GM12878 (cell line): ENCODE data around the gene IER3. TPM values are rescaled to one million over a fixed set of nuclear protein-coding genes. Genes with fewer than 3 reads are reported as not detected.

Experiments
- BRCA1 ChIP-seq: IDR thresholded peaks from 2 replicates; pipeline ENCODE4 v1.6.1; 2011; ENCODE audit warnings: low read depth, low read length, improper control_type of control experiment
- CEBPB ChIP-seq, 2 experiments: fragments of 150-350 bp in 1 of 2; IDR thresholded peaks; 2 replicates each; pipeline ENCODE4 v1.6.1; 2012 to 2014; ENCODE audit warnings: low read depth in 2 of 2, low read length in 2 of 2, borderline replicate concordance in 1 of 2, inconsistent platforms in 1 of 2
- CEBPZ ChIP-seq: fragments of 150-350 bp; IDR thresholded peaks from 2 replicates; pipeline ENCODE4 v1.6.1; 2016; ENCODE audit warnings: low read depth, low read length
- CREB1 ChIP-seq: IDR thresholded peaks from 2 replicates; pipeline ENCODE4 v1.6.1; 2012; ENCODE audit warnings: low read depth, mild to moderate bottlenecking, inconsistent platforms
- CREM ChIP-seq: IDR thresholded peaks from 2 replicates; pipeline ENCODE4 v1.6.1; 2014; ENCODE audit warnings: antibody characterized with exemption, low read depth
- DPF2 ChIP-seq: fragments of 450-650 bp; IDR thresholded peaks from 2 replicates; pipeline ENCODE4 v1.6.1; 2017; ENCODE audit warnings: mild to moderate bottlenecking
- ESRRA ChIP-seq: IDR thresholded peaks from 2 replicates; pipeline ENCODE4 v1.6.1; 2012; ENCODE audit warnings: mild to moderate bottlenecking, low read length, improper control_type of control experiment
- HDAC2 ChIP-seq: fragments of 200-600 bp; sonication (generic); IDR thresholded peaks from 2 replicates; pipeline ENCODE4 v1.6.1; 2017
- IRF5 ChIP-seq: fragments of 450-650 bp; IDR thresholded peaks from 2 replicates; pipeline ENCODE4 v1.6.1; 2017; ENCODE audit warnings: borderline replicate concordance
- MAX ChIP-seq: IDR thresholded peaks from 2 replicates; pipeline ENCODE4 v1.6.1; 2012; ENCODE audit warnings: low read depth, low read length, improper control_type of control experiment
- MEF2B ChIP-seq: fragments of 450-650 bp; IDR thresholded peaks from 2 replicates; pipeline ENCODE4 v1.6.1; 2018; ENCODE audit warnings: mild to moderate bottlenecking, moderate library complexity; ENCODE audit not compliant: partially characterized antibody, poor library complexity, severe bottlenecking
- NKRF ChIP-seq: fragments of 450-650 bp; conservative IDR thresholded peaks from 2 replicates; pipeline ENCODE4 v1.6.1; 2017; ENCODE audit warnings: mild to moderate bottlenecking, moderate library complexity
- PAX5 ChIP-seq: IDR thresholded peaks from 2 replicates; pipeline ENCODE4 v1.6.1; 2011; ENCODE audit warnings: low read depth, low read length, borderline replicate concordance
- RAD51 ChIP-seq: fragments of 450-650 bp; IDR thresholded peaks from 2 replicates; pipeline ENCODE4 v1.6.1; 2016; ENCODE audit warnings: moderate library complexity, mild to moderate bottlenecking, inconsistent platforms
- RCOR1 ChIP-seq: conservative IDR thresholded peaks from 2 replicates; pipeline ENCODE4 v1.6.1; 2012; ENCODE audit warnings: low read depth, low read length, improper control_type of control experiment
- SRF ChIP-seq, 2 experiments: IDR thresholded peaks; 2 replicates each; pipeline ENCODE4 v1.6.1; 2011; ENCODE audit warnings: low read depth in 2 of 2, low read length in 2 of 2, mild to moderate bottlenecking in 1 of 2, moderate library complexity in 1 of 2
- USF1 ChIP-seq: IDR thresholded peaks from 2 replicates; pipeline ENCODE4 v1.6.1; 2011; ENCODE audit warnings: borderline replicate concordance, low read depth, mild to moderate bottlenecking, moderate library complexity, mixed read lengths, low read length; ENCODE audit not compliant: insufficient read depth; ENCODE audit errors: extremely low read length
- ZBTB4 ChIP-seq: fragments of 450-650 bp; formaldehyde crosslinking; IDR thresholded peaks from 2 replicates; pipeline ENCODE4 v1.4.0; 2022; ENCODE audit warnings: mild to moderate bottlenecking, moderate library complexity
- polyA plus RNA-seq, 11 experiments: library from polyadenylated mRNA; depleted of rRNA in 4 of 11; unstranded in 6 of 11; stranded (reverse) in 5 of 11; fragments of >200 nt; fragmentation: Nextera tagmentation in 4 of 11; fragmentation: Illumina TruSeq in 1 of 11; extraction: Ambion mirVana in 4 of 11; extraction: Trizol in 1 of 11; gene quantifications; 1 replicate in 1 of 11; 2 replicates in 10 of 11; pipeline versions ENCODE4 v1.2.1 to v1.2.3, GENCODE V29; 2011 to 2016; ENCODE audit warnings: inconsistent platforms in 2 of 11, missing spikeins in 2 of 11, low read depth in 1 of 11
- total RNA-seq, 4 experiments: library from RNA; depleted of rRNA in 3 of 4; stranded (reverse); fragments of >200 nt in 3 of 4; fragmentation: Illumina TruSeq in 1 of 4; extraction: Trizol in 1 of 4; gene quantifications; 2 replicates each; pipeline versions ENCODE4 v1.2.1 to v1.2.3, GENCODE V29; 2013 to 2021

IER3 gene
- total and polyA plus RNA-seq, 10 of the 15 experiments (the other 5 are each of a cell fraction or from before 2014, with no cell fraction given) = 1.9 to 100 (median 32.3) TPM

GRCh38 chr6:30721198-30722024 lies 22.9 kb downstream of the IER3 start (continued):
- TF ChIP-seq IRF5 = no peak
- TF ChIP-seq SRF (IDR thresholded peaks at IDR 0.05; ENCODE audit: low read depth in 2 of 2, low read length in 2 of 2) = no peak
- no peak for TF ChIP-seq HDAC2
- no peak for TF ChIP-seq CEBPB (IDR thresholded peaks at IDR 0.05; ENCODE audit: borderline replicate concordance in 1 of 2, low read depth in 2 of 2, low read length in 2 of 2)
- TF ChIP-seq RAD51 = peak; percentile 90
- TF ChIP-seq CREM = peak; percentile 63
- no peak for TF ChIP-seq MEF2B
- TF ChIP-seq ZBTB4 (CRISPR knock-in tag) = no peak; the same call in 1 of the 2 replicates
- no peak for TF ChIP-seq CEBPZ
- no peak for TF ChIP-seq CREB1
- TF ChIP-seq RCOR1 = no peak
- peak; percentile 50; the same call in 1 of the 2 replicates for TF ChIP-seq DPF2
- 0 out of 2 replicates have a peak, but pooled peaks have one; percentile 33 for TF ChIP-seq ESRRA
- TF ChIP-seq NKRF = peak; percentile 81
- TF ChIP-seq BRCA1 = no peak
- peak; percentile 98 for TF ChIP-seq USF1
- peak; percentile 97 for TF ChIP-seq MAX
- 0 out of 2 replicates have a peak, but pooled peaks have one; percentile 29 for TF ChIP-seq PAX5
